ENCODE measurements around the gene PDCD11.

GRCh38 chr10:103491729-103492364, 95.4 kb downstream of the PDCD11 start:
- TF ChIP-seq POLR2AphosphoS5 (IDR thresholded peaks at IDR 0.05) (no peak), CTCF (IDR thresholded peaks at IDR 0.05) (no peak)

All from prostate gland (tissue), 2 donors.